Stimulated activated CD4-positive, alpha-beta T cell treated with anti-CD3 and anti-CD28 coated beads, Interleukin-4, amount 100 ng/mL, for 4 hours (primary cell): ENCODE results near the gene ARID5B.

ENCODE experiments used
- DNase-seq, 2 experiments: peaks; one replicate each; pipeline ENCODE4 v3.0.0-alpha.2; 2020

The ARID5B gene

GRCh38 chr10:62056219-62056618 lies 154.7 kb downstream of the ARID5B start:
- no peak for DNase-seq

- no peak for DNase-seq
These were observed 155.2 kb downstream of the ARID5B start for GRCh38 chr10:62056698-62057097.

- DNase-seq: no peak
These were observed 155.9 kb downstream of the ARID5B start for GRCh38 chr10:62057359-62057758.

- no peak for DNase-seq
These were observed 156.4 kb downstream of the ARID5B start for GRCh38 chr10:62057850-62058249.

GRCh38 chr10:62058476-62058875 lies 157.0 kb downstream of the ARID5B start:
- DNase-seq: no peak

- no peak for DNase-seq
These were observed 157.4 kb downstream of the ARID5B start for GRCh38 chr10:62058896-62059216.

GRCh38 chr10:62059217-62059920 lies 157.9 kb downstream of the ARID5B start:
- DNase-seq: no peak

GRCh38 chr10:62062028-62062427 lies 160.5 kb downstream of the ARID5B start:
- no peak for DNase-seq

- no peak for DNase-seq
These were observed 161.4 kb downstream of the ARID5B start for GRCh38 chr10:62062752-62063512.

- no peak for DNase-seq
These were observed 162.4 kb downstream of the ARID5B start for GRCh38 chr10:62063795-62064472.

- DNase-seq: no peak
These were observed 166.1 kb downstream of the ARID5B start for GRCh38 chr10:62067560-62067959.

- no peak for DNase-seq
These were observed 167.0 kb downstream of the ARID5B start for GRCh38 chr10:62068464-62068863.

- no peak for DNase-seq
These were observed 168.1 kb downstream of the ARID5B start for GRCh38 chr10:62069452-62070178.

- DNase-seq: no peak
These were observed 170.4 kb downstream of the ARID5B start for GRCh38 chr10:62071846-62072281.

- DNase-seq: no peak
These were observed 171.4 kb downstream of the ARID5B start for GRCh38 chr10:62072901-62073300.

GRCh38 chr10:62073429-62073828 lies 171.9 kb downstream of the ARID5B start:
- DNase-seq: no peak

GRCh38 chr10:62075414-62075813 lies 173.9 kb downstream of the ARID5B start:
- DNase-seq: no peak

- DNase-seq: no peak
These were observed 174.4 kb downstream of the ARID5B start for GRCh38 chr10:62075912-62076311.

GRCh38 chr10:62076891-62077290 lies 175.4 kb downstream of the ARID5B start:
- DNase-seq: no peak

GRCh38 chr10:62077330-62078015 lies 176.0 kb downstream of the ARID5B start:
- DNase-seq: no peak

- no peak for DNase-seq
These were observed 178.5 kb downstream of the ARID5B start for GRCh38 chr10:62079885-62080559.

- no peak for DNase-seq
These were observed 179.4 kb downstream of the ARID5B start for GRCh38 chr10:62080905-62081304.
